SIG-M5 treated with dmso at 0.1 percent for 504 hours (cell line): Measurements from ENCODE around the gene DDX51.
"Not testable (repeated sequence)": the region's sequence is repeated elsewhere in the genome, so short reads cannot be mapped to it uniquely, and the experiment has no call there.

Experiments used
- DNase-seq: peaks from one replicate; lab custom pipeline; 2025; ENCODE audit not compliant: unreplicated experiment; lab: John Stamatoyannopoulos, UW

Gene DDX51

DNA sequence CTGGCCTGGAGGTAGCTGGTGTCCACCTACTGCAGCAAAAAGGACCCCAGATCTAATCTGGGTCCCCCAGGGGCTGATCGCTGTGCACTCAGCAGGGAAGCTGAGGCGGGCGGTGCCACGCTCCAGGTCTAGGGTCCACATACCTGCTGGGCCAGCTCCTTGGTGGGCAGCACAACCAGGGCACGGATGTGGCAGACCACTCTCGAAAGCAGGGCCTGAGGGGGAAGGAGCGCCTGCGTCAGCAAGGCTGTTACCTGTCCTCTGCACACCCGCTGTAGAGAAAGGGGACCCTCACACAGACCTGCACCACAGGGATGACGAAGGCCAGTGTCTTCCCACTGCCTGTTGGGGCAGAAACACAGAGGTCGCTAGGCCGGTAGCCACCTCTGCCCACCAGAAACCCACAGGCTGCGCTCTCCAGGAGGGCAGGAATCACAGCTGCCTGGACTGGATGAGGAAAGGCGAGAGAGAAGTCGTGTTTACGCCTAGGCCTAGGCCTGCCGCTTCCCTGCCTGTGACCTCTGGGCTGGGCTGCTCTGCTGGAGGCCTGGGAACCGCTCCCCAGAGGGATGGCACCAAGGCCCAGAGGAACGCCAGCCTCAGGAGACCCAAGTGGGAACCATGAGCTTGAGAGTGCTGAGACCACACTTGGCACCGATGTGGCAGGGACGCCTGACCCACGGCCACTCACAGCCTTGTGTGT is 2.0 kb downstream of the DDX51 start:
- DNase-seq, result no peak

DNA sequence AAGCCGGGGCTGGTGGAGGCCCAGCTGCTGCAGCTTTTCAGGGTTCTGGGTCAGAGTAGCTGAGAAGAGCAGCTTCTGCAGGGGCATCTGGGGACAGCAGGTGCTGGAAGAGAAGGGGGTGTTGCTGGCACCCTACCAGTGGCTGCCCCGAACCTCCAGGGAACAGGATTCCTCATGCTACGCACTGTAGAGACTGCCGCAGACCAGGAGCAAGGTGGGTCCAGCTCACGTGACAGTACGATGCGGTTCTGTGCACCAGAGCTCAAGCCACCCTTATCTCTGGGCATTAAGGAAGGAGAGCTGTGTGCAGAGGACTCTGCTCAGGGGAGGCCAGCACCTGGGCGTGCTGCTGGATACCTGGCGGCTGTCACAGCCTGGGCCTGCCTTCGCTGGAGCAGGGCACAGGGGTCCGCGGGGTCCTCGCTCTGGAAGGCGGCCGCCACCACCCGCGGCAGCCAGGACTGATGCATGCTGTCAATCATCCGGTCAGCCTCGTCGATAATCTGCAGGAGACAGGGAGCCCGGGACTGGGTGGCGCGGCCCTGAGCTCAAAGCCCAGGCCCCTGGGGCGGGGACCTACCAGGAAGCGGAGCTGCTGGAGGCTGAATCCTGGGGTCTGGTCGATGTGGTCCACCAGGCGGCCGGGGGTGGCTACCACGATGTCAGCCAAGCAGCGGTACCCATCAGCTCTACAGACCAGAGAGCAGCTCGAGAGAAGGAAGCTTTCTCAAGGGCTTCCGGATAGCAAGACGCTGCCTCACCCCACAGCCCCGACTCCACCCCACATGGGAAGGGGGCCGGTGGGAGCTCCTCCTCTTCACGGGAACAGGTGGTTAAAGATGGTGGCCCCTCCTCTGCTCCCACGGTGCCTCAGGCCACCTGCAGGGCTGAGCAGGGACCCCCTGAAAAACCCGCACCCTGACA is 2.9 kb downstream of the DDX51 start:
- DNase-seq, result no peak

DNA sequence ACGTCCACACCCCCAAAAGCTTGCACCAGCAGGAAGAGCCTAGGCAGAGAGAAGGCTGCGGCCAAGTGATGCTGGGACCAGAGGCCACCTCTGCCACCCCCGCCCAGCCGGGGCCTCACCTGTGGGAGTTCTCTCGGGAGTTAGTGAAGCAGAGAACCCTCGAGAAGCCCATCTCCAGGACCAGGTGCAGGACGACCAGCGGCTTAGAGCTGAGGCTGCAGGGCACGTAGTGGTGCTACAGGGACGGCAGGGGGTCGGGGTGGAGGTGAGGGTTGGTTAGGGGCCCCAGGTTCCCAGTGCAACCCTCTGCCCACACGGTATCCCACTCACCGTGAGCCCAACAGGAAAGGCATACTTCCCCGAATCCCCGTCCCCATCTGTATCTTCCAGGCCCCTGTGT is 3.6 kb downstream of the DDX51 start:
- DNase-seq, result no peak

DNA sequence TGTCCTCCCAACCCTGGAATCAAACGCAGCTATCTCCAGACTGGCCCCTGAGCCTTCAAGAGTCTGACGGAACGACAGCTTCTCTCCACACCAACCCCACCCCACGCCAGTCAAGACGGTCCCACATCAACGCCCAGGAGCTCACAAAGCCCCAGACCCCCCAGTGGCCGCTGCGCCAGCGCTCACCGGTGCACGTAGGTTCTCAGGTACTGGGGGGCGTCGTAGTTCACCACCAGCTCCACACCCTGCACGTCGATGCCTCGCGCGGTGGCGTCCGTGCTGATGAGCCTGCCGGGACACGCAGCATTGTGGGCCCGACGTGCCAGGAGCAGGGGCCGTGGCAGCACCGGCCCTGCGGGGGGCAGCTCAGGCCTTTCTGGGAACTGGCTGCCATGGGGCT is 4.2 kb downstream of the DDX51 start:
- no peak for DNase-seq

DNA sequence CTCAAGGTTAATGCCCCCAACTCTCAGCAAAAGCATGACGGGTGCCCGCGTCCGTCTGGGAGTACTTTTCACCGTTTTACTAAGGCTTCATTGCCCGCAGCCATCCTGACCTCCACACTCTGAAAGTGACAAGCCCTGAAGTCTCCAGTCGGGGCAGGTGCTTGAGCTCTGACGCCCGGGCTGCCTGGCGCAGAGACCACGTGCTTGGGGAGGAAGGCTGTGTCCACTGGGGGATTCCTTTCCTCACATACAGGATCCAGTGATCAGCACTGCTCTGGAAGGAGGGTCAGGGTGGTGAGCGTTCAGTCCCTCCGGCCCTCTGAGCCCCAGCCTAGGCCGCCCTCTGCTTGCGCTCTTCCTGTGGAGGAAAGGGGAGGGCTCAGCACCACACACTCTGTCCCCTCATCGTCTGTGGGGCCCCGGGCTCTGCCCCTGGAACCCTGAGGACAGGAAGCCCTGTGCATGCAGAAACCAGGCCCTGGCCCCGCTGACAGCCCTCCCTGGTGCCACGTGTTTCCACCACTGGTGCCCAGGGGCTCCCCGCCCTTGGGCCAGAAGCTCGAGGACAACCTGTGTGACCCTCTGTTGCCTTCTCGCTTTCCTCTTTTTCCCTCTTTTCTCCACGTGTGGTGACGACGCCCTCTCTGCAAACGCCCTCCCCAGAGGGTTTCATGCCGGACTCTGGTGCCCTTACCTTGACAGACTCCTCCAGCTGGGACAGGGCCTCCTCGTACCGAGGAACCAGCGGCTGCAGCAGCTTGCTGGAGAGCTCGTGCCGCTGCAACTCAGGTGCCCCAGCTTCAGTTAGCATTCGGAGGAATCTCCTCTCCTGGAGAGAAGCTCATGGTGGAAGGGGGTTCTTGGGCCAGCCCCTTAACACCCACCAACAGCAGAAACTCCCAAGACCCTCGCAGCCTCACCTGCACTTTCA is 4.9 kb downstream of the DDX51 start:
- no peak for DNase-seq

DNA sequence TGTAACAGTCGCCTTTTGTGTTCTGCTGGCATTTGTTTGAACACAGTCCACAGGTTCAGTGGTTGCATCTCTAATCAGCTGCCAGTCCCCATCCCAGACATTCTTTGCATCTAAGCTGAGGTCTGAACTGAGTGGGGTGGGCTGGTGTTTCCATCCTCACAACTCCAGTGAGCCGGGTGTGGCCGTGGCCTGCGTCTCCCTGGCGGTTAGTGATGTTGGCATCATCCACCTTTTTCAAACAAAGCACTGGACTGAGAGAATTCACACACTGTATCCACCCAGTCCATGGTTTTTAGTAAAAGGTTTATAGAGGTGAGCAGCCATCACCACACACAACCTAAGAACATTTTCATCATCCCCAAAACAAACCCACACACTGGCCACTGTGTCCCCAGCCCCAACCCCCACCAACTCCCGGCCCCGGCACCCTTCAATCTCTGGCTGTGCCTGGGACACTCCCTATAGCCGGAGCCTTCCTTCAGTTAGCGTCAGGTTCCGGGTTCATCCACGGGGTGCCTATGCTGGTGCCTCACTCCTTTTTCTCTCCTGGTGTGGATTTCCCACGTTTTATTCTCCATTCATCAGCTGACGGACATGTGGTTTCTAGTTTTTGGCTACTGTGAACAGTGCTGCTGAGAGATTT is 6.5 kb downstream of the DDX51 start:
- DNase-seq, result no peak

DNA sequence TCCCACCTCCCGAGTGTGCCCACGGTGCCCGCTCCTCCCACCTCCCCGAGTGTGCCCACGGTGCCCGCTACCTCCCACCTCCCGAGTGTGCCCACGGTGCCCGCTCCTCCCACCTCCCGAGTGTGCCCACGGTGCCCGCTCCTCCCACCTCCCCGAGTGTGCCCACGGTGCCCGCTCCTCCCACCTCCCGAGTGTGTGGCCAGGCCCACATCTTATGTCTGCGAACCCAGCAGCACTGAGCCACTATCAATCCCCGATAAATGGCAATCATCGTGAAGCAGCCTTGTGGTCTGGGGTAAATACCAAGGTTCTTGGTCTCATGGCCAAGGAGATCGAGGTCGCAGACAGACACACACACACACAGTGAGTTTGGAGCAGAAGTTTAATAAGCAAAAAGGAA is 7.9 kb downstream of the DDX51 start:
- not testable (repeated sequence) for DNase-seq

DNA sequence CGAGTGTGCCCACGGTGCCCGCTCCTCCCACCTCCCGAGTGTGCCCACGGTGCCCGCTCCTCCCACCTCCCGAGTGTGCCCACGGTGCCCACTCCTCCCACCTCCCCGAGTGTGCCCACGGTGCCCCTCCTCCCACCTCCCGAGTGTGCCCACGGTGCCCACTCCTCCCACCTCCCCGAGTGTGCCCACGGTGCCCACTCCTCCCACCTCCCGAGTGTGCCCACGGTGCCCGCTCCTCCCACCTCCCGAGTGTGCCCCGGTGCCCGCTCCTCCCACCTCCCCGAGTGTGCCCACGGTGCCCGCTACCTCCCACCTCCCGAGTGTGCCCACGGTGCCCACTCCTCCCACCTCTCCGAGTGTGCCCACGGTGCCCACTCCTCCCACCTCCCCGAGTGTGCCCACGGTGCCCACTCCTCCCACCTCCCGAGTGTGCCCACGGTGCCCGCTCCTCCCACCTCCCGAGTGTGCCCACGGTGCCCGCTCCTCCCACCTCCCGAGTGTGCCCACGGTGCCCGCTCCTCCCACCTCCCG is 9.4 kb downstream of the DDX51 start:
- not testable (repeated sequence) for DNase-seq

DNA sequence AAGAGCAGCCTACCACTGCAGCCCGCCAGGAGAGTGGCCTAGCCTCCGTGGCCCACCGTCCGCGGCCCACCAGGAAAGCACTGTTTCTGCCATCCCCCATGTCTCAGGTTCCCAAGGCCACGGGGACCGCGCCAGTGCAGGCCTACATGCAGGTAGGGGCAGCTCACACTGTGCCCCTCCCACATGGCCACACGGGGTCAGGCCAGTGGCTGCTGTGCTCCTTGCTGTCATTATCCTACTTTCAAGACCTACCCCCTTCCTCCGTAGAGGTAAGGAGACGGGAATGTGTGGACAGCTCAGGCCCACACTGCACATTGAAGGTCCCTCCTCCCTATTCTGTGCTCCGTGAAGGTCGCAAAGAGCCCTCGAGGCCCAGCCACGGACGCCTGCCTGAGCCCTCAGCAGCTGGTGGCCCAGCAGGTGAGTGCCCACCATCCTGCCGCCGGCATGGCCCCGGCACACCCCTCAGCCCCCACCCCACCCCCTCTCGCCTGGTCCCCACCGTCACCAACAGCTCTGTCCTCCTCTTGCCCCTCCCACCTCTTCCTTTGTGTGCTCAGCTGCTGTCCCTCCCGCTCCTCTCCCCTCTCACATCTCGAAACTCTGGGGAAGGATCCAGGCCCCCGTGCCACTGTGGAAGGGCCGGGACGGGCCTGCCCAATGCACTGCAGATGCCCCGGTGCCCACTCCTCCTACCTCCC is 10.0 kb downstream of the DDX51 start:
- DNase-seq, result no peak

DNA sequence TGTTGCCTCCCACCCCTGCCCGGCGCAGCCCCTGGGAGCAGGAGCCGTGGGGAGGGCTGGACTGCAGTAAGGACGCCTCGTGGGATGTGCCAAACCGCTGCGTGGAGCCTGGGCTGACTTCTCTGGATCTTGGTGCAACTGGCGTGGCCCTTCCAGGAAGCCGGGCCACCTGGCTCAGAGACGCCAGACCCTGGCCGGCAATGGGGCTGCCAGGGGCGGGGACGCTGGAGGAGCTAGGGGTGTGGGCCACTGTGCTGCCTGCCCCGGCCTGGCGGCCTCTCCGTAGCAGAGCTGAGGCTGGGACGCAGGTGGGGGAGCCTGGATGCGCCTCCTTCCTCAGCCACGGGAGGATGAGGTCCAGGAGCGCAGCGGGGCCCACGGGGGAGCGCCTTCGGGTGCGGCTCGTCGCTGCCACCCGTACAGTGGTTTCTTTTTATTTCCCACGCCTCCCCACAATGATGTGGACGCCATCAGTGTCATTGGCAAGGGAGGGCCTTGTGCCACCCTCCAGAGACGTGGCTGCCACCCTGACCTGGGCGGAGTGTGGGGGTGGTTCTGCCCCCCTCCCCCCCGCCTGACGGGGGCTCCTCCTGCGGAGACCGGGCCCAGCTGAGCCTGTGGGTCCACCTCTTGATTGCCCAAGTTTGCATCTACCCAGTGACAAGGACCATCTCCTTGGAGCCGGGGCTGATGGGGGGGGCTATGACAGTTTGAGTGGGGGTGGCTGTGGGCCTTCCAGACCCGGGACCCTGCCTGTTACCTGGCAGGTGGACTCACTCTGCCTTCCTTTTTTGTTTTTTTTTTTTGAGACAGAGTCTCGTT is 11.3 kb downstream of the DDX51 start:
- DNase-seq, result no peak

DNA sequence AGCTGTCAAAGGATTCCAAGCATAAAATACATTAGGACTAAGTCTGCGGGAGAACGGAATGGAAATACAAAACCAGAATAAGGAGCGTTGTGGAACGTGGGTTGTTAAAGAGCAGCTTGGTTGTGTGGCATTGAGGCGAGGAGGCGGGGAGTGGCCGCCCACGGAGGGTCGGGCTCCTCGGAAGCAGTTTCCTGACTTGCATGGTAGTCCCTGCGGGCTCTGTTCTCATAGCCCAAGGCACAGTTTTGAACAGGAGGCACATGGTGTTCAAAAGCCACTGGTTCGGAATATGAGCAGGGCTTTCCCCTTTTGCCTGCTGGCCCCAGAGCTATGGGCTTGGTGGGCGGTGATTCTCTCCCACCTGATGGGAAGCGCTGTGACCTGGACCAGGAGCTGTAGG is 12.2 kb downstream of the DDX51 start:
- no peak for DNase-seq

DNA sequence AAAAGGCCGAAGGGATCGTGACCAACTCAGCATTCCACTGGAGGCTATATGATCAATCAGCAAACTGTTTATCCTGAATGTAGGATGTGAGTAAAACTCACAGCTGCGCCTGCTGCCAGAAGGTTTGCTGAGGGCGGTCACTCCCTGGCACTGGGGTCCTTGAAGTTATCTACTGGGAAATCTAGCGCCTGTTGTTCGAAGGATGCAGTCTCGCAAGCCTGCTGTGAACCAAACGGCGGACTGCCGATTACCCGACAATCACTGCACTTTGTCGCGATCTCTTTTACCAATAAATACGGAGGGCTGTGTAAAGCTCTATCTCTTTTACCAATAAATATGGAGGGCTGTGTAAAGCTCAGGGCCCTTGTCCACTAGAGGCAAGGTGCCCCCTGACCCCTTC is 12.9 kb downstream of the DDX51 start:
- DNase-seq, result no peak

DNA sequence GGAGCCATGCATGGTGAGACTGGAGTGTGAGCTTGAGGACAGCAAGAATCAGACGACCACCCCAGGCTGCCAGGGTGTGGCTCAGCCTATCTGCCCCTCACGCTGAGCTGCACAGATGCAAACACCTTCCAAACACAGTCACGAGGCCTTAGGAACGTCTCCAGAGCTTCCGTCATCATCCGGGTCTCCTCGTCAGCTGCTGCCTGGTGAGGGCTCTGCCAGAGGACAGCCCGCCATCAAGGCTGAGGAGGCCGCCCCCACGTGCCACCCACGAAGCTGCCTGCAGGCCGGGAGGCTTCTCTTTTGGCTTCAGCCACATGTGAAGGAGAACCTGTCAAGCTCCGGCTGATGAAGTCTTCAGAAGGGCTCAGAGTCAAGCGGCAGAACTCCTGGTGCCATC is 13.4 kb downstream of the DDX51 start:
- DNase-seq, result no peak

DNA sequence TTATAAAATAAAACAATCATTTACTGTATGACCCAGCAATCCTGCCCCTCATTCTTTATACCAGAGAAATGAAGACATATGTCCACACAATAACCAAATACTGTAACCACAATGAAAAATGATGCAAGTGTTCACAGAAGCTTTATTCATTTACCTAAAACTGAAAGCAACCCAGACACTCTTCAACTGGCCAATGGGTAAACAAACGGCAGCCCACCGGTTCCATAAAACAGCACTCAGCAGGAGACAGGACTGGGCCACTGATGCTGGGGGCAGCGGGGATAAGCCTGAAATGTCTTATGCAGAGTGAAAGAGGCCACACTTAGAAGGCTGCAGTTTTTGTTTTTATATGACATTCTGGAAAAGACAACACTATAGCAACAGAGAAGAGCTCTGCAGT is 15.1 kb downstream of the DDX51 start:
- no peak for DNase-seq

DNA sequence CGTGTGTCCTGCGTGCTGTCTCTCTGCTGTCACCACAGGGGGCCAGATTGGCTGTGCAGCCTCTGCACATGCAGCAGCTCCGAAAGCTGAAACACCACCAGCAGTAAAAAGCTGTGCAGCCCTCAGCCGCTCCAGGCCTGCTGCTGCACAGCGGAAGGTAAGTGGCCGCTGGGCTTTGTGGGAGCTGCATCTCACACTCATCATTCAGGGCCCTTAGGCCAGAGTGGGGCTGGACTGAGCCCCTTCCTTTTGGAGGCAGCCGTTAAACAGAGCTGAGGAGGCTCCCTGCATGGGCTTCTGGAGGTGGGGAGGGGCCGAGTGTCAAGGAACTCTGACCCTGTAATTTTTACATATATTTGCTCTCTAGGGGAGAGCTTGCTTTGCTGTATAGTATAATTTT is 17.1 kb downstream of the DDX51 start:
- no peak for DNase-seq

DNA sequence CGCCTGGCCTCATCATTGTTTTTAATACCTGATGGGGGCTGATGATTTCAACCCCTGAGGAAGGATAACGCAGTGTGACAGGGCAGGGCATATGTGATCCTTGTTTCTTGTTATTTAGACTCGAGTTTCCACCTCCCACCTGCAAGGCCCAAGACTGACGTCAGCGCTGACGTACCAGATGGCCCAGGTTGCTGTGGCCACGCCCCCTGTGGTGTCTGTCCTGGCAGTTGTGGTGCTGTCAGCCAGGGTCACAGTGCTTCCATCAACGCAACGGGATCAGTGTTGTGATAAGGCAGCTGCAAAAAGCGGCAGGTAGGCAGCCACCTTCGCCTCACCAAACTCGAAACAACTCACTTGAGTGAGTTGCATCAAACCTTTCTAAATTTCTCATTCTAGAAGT is 18.4 kb downstream of the DDX51 start:
- no peak for DNase-seq

DNA sequence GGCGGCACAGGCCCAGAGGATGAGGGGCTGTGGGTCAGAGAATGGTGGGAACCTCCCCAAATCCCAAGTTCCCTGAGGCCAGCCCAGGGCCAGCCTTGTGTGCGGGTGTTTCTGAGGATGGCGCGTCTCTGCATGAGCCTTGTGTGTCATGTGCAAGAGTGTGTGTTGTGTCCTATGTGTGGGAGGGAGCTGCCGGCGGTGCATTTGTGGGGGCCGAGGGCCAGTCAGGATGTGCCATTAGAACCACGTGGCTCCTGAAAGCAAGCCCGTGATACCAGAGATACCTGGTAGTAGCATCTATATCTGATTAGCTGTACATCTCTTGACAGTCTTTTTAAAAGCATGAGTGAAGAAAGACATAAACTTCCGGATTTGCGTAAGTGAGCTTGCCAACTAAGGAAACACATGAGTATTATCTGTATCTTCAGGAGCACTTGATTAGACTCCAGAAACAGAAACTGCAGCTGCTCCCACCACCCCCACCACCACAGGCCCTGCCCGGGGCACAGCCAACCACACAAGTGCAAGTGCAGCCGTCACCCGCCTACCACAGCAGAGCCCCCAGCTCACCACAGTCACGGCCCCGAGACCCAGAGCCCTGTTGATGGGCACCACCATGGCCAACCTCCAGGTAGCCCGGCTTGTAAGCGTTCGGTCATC is 19.2 kb downstream of the DDX51 start:
- DNase-seq, result no peak

DNA sequence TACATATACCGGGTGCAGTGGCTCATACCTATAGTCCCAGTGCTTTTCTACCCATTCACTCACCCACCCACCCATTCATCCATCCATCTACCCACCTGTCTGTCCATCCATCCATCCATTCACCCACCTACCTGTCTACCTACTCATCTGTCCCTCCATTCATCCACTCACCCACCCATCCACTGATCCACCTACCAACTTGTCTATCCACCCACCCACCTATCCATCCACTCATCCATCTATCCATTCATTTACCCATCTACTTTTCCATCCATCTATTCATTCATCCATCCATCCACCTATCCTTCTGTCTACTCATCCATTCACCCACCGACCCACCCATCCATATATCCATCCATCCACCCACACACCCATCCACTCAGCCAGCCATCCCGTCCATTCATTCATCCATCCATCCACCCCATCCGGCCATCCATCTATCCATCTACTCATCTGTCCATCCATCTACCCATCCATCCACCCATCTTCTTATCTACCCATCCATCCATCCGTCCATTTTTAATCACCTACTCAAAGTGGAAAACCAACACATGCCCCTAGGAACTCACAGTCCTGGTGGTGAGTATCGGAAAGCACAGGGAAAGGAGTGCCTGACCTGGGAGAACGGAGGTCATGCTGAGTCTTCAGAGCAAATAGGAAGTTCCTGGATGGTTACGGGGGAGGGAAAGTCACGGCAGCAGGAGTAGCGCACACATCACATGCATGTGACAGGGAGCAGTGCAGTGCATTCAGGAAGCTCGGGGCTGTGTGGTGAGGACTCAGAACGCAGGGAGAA is 20.0 kb downstream of the DDX51 start:
- no peak for DNase-seq
